ENCODE results near the gene LHFPL2. TPM values are rescaled to one million over a fixed set of nuclear protein-coding genes. Genes with fewer than 3 reads are reported as not detected.
"Not testable (repeated sequence)": the region's sequence is repeated elsewhere in the genome, so short reads cannot be mapped to it uniquely, and the experiment has no call there.

The LHFPL2 gene
- total RNA-seq, 1 donor from 2014 or later, result 40.6 TPM

DNA sequence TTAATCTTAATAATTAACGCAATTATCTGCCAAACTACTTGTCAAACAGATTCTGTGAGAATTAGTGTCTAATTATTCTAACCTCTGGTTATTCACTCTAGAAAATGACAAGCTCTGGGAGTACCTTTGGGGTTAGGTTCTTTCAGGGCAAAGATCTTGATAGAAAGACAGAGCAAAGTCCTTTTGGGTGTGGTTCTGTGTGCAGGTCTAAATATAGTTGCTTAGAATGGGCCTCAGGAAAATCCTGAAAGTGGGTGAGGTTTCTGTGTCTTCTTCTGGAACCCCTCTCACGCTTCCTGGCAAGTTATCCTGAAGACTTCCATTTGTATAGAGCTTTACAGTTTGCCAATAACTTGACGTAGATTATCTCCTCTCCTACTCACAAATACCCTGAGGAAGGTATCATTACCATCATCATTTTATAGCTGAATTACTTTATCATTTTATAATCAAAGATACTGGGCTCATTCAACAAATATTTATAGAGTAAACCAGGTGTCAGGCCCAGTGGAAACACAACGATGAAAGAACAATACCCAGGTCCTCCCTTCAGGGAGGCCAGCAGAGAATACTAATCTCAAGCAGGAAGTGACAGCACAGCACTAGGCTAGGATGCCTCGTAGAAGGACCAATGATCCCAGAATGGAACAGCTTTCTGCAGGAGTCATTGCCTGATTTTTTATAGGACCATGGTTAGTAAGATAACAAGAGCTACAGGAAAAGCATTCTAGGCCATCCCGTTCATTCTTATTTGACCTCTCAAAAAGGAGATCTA is 27.6 kb upstream of the LHFPL2 start:
- intact Hi-C loops (cut with DNase I), result no loop called here

DNA sequence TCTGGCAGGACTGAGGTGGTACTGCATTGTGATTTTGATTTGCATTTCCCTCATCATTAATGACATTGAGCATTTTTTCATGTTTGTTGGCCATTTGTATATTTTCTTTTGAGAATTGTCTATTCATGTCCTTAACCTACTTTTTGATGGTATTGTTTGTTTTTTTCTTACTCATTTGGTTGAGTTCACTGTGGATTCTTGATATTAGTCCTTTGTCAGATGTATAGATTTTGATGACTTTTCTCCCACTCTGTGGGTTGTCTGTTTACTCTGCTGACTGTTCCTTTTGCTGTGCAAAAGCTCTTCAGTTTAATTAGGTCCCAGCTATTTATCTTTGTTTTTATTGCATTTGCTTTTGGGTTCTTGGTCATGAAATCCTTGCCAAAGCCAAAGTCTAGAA is 25.3 kb upstream of the LHFPL2 start:
- DNase-seq; ATAC-seq; H3K4me1 ChIP-seq; H3K27ac ChIP-seq; intact Hi-C loops (cut with DNase I); H3K4me3 ChIP-seq; H3K36me3 ChIP-seq; H3K9me3 ChIP-seq; H3K27me3 ChIP-seq (ENCODE audit: low read depth): not testable (repeated sequence)

More for the DNA sequence above, 27.6 kb upstream of the LHFPL2 start:
- no peak for DNase-seq
- Histone ChIP-seq H3K4me3 (no peak overlapping the region), H3K9me3 (no peaks in the 10 kb centered on the region), H3K36me3 (no peaks in the 10 kb centered on the region), H3K27me3 (ENCODE audit: low read depth) (no peaks in the 10 kb centered on the region), H3K4me1 (no peaks in the 10 kb centered on the region), H3K27ac (no peak overlapping the region)
- TF ChIP-seq, protein P1, sequence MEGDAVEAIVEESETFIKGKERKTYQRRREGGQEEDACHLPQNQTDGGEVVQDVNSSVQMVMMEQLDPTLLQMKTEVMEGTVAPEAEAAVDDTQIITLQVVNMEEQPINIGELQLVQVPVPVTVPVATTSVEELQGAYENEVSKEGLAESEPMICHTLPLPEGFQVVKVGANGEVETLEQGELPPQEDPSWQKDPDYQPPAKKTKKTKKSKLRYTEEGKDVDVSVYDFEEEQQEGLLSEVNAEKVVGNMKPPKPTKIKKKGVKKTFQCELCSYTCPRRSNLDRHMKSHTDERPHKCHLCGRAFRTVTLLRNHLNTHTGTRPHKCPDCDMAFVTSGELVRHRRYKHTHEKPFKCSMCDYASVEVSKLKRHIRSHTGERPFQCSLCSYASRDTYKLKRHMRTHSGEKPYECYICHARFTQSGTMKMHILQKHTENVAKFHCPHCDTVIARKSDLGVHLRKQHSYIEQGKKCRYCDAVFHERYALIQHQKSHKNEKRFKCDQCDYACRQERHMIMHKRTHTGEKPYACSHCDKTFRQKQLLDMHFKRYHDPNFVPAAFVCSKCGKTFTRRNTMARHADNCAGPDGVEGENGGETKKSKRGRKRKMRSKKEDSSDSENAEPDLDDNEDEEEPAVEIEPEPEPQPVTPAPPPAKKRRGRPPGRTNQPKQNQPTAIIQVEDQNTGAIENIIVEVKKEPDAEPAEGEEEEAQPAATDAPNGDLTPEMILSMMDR (IDR thresholded peaks at IDR 0.05), result no peak
- ATAC-seq, result no peak

DNA sequence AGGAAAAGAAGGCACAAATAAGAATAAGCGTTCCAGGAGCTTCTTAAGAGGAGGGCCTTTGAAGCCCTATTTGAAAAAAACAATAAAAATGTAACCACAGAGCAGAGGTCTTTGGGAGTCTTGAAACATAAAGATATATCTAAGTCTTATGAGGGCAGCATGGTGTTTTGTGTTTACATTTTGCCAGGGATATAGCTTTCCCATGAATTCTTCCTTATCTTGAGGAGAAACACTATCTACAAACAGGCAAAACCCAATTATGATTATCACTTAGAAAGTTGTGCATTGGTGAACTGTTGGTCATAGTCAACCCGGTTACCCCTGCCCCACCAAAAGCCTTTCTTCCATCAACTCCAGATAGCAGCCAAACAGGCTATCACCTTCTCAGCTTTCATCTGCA is 23.6 kb upstream of the LHFPL2 start:
- intact Hi-C loops (cut with DNase I), result no loop called here
- TF ChIP-seq, protein P1 (IDR thresholded peaks at IDR 0.05), result no peak
- no peaks in the 10 kb centered on the region for H3K27me3 ChIP-seq (ENCODE audit: low read depth)
- H3K4me3 ChIP-seq, result no peak overlapping the region
- H3K4me1 ChIP-seq, result no peaks in the 10 kb centered on the region
- H3K9me3 ChIP-seq, result no peaks in the 10 kb centered on the region
- no peak for DNase-seq
- H3K36me3 ChIP-seq, result no peaks in the 10 kb centered on the region
- ATAC-seq, result no peak
- H3K27ac ChIP-seq, result no peak overlapping the region

DNA sequence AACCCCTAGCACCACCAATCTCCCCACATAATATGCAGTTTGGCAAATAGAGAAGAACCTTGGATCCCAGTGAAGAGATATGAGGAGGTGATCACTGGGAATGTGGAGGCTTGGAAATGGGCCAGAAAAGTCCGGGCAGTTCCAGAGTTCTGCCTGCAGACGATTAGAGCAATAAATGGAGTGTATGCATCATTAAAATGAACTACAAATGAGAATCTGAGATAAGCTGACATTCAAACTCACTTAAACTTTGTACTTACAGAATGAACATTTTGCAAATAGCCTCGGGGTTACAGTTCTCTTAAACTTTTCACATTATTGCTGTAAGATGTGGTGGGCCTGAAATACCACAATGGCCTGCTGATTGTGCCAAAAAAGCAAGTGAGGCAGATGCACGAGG is 23.0 kb upstream of the LHFPL2 start:
- no peaks in the 10 kb centered on the region for H3K9me3 ChIP-seq
- H3K27me3 ChIP-seq (ENCODE audit: low read depth), result no peaks in the 10 kb centered on the region
- no peaks in the 10 kb centered on the region for H3K4me1 ChIP-seq
- H3K4me3 ChIP-seq, result no peak overlapping the region
- intact Hi-C loops (cut with DNase I), result no loop called here
- no peak overlapping the region for H3K27ac ChIP-seq
- TF ChIP-seq, protein P1 (IDR thresholded peaks at IDR 0.05), result no peak
- ATAC-seq (no peak), DNase-seq (no peak)
- no peaks in the 10 kb centered on the region for H3K36me3 ChIP-seq

DNA sequence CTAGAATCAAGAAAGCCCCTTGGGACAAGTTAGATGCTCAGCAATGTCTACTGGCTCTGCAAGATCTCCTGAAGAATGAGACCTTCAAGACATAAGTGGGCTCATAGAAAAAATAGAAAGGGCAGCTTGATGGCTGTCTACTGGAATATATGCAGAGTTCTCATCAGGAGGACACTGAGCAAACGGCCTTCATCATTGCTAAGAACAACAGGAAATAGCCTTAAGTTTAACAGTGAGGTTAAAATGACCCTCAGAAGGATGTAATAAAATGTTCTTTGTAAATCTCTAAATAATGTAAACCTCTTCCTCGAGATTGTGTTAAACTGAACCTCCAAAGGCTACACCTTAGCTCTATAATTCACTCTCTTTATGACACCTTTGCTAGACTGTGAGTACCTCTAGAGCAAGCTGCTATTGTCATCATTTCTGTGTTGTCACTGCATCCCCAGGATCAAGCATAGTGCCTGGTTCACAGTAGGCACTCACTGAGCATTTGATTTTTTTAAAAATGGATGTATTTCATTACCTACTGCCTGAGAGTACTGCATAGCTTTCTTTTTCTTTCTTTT is 22.2 kb upstream of the LHFPL2 start:
- TF ChIP-seq, protein P1 (IDR thresholded peaks at IDR 0.05), result no peak
- ATAC-seq (no peak), DNase-seq (no peak)
- no peak overlapping the region for H3K27ac ChIP-seq
- H3K4me1 ChIP-seq, result no peaks in the 10 kb centered on the region
- intact Hi-C loops (cut with DNase I), result no loop called here
- H3K36me3 ChIP-seq, result no peaks in the 10 kb centered on the region
- H3K27me3 ChIP-seq (ENCODE audit: low read depth), result no peaks in the 10 kb centered on the region
- no peaks in the 10 kb centered on the region for H3K9me3 ChIP-seq
- no peak overlapping the region for H3K4me3 ChIP-seq

DNA sequence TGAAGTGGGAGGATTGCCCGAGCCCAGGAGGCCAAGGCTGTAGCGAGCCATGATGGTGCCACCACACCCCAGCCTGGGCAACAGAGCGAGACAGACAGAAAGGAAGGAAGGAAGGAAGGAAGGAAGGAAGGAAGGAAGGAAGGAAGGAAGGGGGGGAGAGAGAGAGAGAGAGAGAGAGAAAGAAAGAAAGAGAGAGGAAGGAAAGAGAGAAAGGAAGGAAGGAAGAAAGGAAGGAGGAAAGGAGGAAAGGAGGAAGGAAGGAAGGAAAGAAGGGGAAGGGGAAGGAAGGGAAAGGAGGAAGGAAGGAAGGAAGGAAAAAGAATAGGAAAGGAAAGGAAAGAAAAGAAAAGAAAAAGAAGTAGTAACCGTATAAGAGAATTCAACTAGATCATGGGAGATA is 20.8 kb upstream of the LHFPL2 start:
- intact Hi-C loops (cut with DNase I), result no loop called here
- H3K27ac ChIP-seq, result no peak overlapping the region
- ATAC-seq, result no peak

More for the DNA sequence above, 20.8 kb upstream of the LHFPL2 start:
- H3K4me3 ChIP-seq, result no peak overlapping the region
- H3K36me3 ChIP-seq, result no peaks in the 10 kb centered on the region
- no peaks in the 10 kb centered on the region for H3K9me3 ChIP-seq
- no peaks in the 10 kb centered on the region for H3K4me1 ChIP-seq
- H3K27me3 ChIP-seq (ENCODE audit: low read depth), result no peaks in the 10 kb centered on the region
- no peak for DNase-seq
- TF ChIP-seq, protein P1 (IDR thresholded peaks at IDR 0.05), result no peak
